Measurements from ENCODE around the gene ITGAX.
"Not testable (repeated sequence)": the region's sequence is repeated elsewhere in the genome, so short reads cannot be mapped to it uniquely, and the experiment has no call there.

ITGAX gene

DNA sequence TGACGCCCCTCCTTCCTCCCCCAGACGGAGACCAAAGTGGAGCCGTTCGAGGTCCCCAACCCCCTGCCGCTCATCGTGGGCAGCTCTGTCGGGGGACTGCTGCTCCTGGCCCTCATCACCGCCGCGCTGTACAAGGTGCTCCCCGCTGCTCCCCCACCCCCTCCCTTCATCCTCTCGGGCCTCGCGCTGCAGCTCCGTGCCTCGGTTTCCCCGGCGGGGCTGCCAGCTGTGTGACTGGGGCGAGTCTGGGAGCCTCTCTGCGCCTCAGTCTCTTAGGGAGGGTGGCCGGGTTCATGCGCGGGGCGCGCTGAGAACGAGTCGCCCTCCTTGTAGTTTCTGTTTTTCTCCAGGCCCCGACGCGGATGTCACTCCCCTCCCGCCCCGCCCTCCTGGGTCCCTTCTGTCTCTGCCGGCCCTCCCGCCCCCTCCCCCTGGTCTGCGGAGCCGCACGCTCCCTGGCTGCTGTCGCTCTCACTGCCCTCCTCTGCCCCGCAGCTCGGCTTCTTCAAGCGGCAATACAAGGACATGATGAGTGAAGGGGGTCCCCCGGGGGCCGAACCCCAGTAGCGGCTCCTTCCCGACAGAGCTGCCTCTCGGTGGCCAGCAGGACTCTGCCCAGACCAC is 23.7 kb upstream of the ITGAX start:
- H3K27ac ChIP-seq (ENCODE audit: low read length), result no peak overlapping the region
- no peaks in the 10 kb centered on the region for H3K36me3 ChIP-seq (ENCODE audit: control insufficient read depth in 1 of 2, insufficient read depth in 2 of 2, low read length in 2 of 2)
- H3K9me3 ChIP-seq (ENCODE audit: control insufficient read depth in 1 of 2, low read length in 2 of 2), result peaks cover 0 to 5% of the 10 kb centered on the region in 2 donors
- peak overlapping the region in 1 of 2 donors; percentile 47 for H3K4me3 ChIP-seq (ENCODE audit: low read depth in 1 of 2, low read length in 2 of 2)
- H3K27me3 ChIP-seq (ENCODE audit: low read depth, low read length), result peaks cover 15% of the 10 kb centered on the region
- peaks cover 0 to 3% of the 10 kb centered on the region in 2 donors for H3K4me1 ChIP-seq (ENCODE audit: control insufficient read depth in 1 of 2, insufficient read depth in 2 of 2, low read length in 2 of 2)

DNA sequence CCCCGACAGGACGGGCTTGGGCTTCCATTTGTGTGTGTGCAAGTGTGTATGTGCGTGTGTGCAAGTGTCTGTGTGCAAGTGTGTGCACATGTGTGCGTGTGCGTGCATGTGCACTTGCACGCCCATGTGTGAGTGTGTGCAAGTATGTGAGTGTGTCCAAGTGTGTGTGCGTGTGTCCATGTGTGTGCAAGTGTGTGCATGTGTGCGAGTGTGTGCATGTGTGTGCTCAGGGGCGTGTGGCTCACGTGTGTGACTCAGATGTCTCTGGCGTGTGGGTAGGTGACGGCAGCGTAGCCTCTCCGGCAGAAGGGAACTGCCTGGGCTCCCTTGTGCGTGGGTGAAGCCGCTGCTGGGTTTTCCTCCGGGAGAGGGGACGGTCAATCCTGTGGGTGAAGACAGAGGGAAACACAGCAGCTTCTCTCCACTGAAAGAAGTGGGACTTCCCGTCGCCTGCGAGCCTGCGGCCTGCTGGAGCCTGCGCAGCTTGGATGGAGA is 23.1 kb upstream of the ITGAX start:
- H3K4me1 ChIP-seq (ENCODE audit: control insufficient read depth in 1 of 2, insufficient read depth in 2 of 2, low read length in 2 of 2), result peaks cover 0 to 3% of the 10 kb centered on the region in 2 donors
- no peak overlapping the region for H3K27ac ChIP-seq (ENCODE audit: low read length)
- peak overlapping the region in 1 of 2 donors; percentile 47 for H3K4me3 ChIP-seq (ENCODE audit: low read depth in 1 of 2, low read length in 2 of 2)
- no peaks in the 10 kb centered on the region for H3K36me3 ChIP-seq (ENCODE audit: control insufficient read depth in 1 of 2, insufficient read depth in 2 of 2, low read length in 2 of 2)
- H3K9me3 ChIP-seq (ENCODE audit: control insufficient read depth in 1 of 2, low read length in 2 of 2), result peaks cover 0 to 5% of the 10 kb centered on the region in 2 donors
- peaks cover 15% of the 10 kb centered on the region for H3K27me3 ChIP-seq (ENCODE audit: low read depth, low read length)

DNA sequence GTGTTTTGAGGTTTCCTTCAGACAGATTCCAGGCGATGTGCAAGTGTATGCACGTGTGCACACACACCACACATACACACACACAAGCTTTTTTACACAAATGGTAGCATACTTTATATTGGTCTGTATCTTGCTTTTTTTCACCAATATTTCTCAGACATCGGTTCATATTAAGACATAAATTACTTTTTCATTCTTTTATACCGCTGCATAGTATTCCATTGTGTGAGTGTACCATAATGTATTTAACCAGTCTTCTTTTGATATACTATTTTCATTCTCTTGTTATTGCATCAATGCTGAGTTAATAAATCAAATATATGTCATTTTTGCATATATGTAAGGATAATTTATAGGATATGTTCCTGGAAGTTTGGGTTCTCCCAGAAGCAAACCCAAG is 22.4 kb upstream of the ITGAX start:
- Histone ChIP-seq H3K36me3 (ENCODE audit: control insufficient read depth in 1 of 2, insufficient read depth in 2 of 2, low read length in 2 of 2) (no peaks in the 10 kb centered on the region), H3K9me3 (ENCODE audit: control insufficient read depth in 1 of 2, low read length in 2 of 2) (peaks cover 0 to 5% of the 10 kb centered on the region in 2 donors), H3K4me3 (ENCODE audit: low read depth in 1 of 2, low read length in 2 of 2) (no peak overlapping the region), H3K4me1 (ENCODE audit: control insufficient read depth in 1 of 2, insufficient read depth in 2 of 2, low read length in 2 of 2) (peaks cover 0 to 3% of the 10 kb centered on the region in 2 donors), H3K27me3 (ENCODE audit: low read depth, low read length) (peaks cover 15% of the 10 kb centered on the region), H3K27ac (ENCODE audit: low read length) (no peak overlapping the region)

DNA sequence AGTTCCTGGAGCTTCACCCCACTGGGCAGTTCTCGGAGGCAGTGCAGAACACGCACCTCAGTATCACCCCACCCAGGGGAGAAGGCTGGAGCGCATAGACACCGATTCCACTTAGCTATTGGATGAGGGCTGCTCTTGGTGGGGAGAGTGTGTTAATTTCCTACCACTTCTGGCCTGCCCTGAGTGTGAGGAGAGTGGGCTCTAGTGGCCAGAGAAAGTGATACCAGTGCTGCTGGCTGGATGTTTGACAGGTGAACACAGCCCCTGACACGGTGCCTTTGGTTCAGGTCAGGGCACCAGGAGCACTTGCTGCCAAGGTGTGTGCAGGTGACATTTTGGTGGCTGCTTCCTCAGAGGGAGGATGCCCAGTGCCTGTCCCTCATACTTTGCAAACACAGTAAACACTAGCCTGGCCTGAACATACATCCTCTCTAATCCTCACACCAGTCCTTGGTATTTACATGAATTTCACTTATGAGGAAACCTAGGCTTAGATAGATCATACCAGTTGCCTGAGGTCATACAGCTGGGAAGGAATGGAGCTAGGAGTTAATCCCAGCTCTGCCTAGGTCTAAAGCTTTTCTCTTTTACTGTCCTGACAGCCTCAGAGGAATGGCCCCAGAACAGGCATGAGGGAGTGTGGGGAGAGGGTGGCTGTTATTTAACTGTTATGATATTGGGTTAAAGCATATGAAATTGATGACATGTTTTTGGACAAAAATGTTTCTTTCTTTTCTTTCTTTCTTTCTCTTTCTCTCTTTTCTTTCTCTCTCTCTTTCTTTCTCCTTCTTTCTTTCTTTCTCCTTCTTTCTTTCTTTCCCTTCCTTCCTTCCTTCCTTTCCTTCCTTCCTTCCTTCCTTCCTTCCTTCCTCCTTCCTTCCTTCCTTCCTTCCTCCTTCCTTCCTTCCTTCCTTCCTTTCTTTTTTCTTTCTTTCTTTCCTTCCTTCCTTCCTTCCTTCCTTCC is 21.0 kb upstream of the ITGAX start:
- H3K27me3 ChIP-seq (ENCODE audit: low read depth, low read length), result peaks cover 15% of the 10 kb centered on the region
- H3K36me3 ChIP-seq (ENCODE audit: control insufficient read depth in 1 of 2, insufficient read depth in 2 of 2, low read length in 2 of 2), result no peaks in the 10 kb centered on the region
- H3K27ac ChIP-seq (ENCODE audit: low read length), result no peak overlapping the region
- peaks cover 0 to 3% of the 10 kb centered on the region in 2 donors for H3K4me1 ChIP-seq (ENCODE audit: control insufficient read depth in 1 of 2, insufficient read depth in 2 of 2, low read length in 2 of 2)
- no peak overlapping the region for H3K4me3 ChIP-seq (ENCODE audit: low read depth in 1 of 2, low read length in 2 of 2)
- peaks cover 0 to 5% of the 10 kb centered on the region in 2 donors for H3K9me3 ChIP-seq (ENCODE audit: control insufficient read depth in 1 of 2, low read length in 2 of 2)

DNA sequence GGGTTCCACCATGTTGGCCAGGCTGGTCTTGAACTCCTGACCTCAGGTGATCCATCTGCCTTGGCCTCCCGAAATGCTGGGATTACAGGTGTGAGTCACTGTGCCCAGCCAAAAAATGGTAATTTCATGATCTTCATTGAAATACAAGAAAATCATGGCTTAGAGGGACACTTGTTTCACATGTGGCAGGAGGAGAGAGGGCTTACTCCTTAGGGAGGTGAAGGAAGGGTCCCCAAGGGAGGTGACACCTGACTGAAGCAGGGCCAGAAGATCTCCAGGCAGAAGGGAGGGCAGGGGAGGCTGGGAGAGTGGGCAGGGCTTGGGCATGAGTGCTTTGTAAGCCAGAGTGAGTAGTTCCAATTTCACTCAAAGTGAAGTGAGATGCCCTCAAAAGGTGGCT is 20.0 kb upstream of the ITGAX start:
- no peak overlapping the region for H3K27ac ChIP-seq (ENCODE audit: low read length)
- H3K36me3 ChIP-seq (ENCODE audit: control insufficient read depth in 1 of 2, insufficient read depth in 2 of 2, low read length in 2 of 2), result no peaks in the 10 kb centered on the region
- peaks cover 0 to 5% of the 10 kb centered on the region in 2 donors for H3K9me3 ChIP-seq (ENCODE audit: control insufficient read depth in 1 of 2, low read length in 2 of 2)
- no peak overlapping the region for H3K4me3 ChIP-seq (ENCODE audit: low read depth in 1 of 2, low read length in 2 of 2)
- peaks cover 0 to 3% of the 10 kb centered on the region in 2 donors for H3K4me1 ChIP-seq (ENCODE audit: control insufficient read depth in 1 of 2, insufficient read depth in 2 of 2, low read length in 2 of 2)
- H3K27me3 ChIP-seq (ENCODE audit: low read depth, low read length), result peaks cover 15% of the 10 kb centered on the region

DNA sequence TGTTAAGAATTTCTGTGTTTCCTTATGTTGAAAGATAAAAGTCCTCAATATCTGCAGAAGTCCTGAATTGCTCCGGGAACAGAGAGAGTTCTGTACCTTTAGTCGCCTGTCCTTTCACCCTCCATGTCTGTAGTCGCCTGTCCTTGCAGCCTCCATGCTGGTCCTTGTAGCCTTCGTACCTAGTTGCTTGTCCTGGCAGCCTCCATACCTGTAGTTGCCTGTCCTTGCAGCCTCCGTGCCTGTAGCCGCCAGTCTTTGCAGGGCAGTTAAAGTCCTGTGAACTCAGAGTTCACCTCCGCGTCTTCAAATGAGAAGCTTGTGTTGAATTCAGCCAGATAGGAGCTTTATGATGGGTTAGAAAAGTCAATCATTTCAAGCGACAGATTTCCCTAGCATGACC is 19.5 kb upstream of the ITGAX start:
- H3K27ac ChIP-seq (ENCODE audit: low read length), result no peak overlapping the region
- peaks cover 0 to 5% of the 10 kb centered on the region in 2 donors for H3K9me3 ChIP-seq (ENCODE audit: control insufficient read depth in 1 of 2, low read length in 2 of 2)
- H3K4me1 ChIP-seq (ENCODE audit: control insufficient read depth in 1 of 2, insufficient read depth in 2 of 2, low read length in 2 of 2), result peaks cover 0 to 3% of the 10 kb centered on the region in 2 donors
- H3K36me3 ChIP-seq (ENCODE audit: control insufficient read depth in 1 of 2, insufficient read depth in 2 of 2, low read length in 2 of 2), result no peaks in the 10 kb centered on the region
- no peak overlapping the region for H3K4me3 ChIP-seq (ENCODE audit: low read depth in 1 of 2, low read length in 2 of 2)
- H3K27me3 ChIP-seq (ENCODE audit: low read depth, low read length), result peaks cover 14% of the 10 kb centered on the region

DNA sequence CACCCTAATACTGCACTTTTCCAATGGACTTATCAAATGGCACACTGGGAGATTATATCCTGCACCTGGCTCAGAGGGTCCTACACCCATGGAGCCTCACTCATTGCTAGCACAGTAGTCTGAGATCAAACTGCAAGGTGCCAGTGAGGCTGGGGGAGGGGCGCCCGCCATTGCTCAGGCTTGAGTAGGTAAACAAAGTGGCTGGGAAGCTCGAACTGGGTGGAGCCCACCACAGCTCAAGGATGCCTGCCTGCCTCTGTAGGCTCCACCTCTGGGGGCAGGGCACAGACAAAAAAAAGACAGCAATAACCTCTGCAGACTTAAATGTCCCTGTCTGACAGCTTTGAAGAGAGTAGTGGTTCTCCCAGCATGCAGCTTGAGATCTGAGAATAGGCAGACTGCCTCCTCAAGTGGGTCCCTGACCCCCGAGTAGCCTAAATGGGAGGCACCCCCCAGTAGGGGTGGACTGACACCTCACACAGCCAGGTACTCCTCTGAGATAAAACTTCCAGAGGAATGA is 16.8 kb upstream of the ITGAX start:
- H3K4me3 ChIP-seq (ENCODE audit: low read depth in 1 of 2, low read length in 2 of 2); H3K9me3 ChIP-seq (ENCODE audit: control insufficient read depth in 1 of 2, low read length in 2 of 2); H3K27ac ChIP-seq (ENCODE audit: low read length); H3K27me3 ChIP-seq (ENCODE audit: low read depth, low read length); H3K36me3 ChIP-seq (ENCODE audit: control insufficient read depth in 1 of 2, insufficient read depth in 2 of 2, low read length in 2 of 2); H3K4me1 ChIP-seq (ENCODE audit: control insufficient read depth in 1 of 2, insufficient read depth in 2 of 2, low read length in 2 of 2): not testable (repeated sequence)

DNA sequence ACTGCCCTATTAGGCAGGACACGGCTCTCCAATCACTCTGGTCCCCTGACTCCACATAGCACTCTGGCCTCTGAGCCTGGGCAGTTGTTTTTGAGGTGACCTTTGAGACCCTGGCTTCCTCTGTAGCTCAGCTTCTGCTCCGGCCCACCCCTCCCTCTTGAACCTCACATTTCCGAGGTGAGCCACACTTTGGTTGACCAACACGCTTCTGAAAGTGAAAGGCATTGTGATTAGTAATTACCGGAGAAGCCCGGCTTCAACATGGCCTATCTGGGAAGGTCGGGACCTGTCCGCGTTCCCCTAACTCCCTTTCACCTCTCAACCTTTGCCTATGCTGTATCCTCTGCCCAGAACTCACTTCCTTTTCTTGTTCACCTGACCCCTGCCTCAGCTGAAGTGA is 10.3 kb upstream of the ITGAX start:
- Histone ChIP-seq H3K27me3 (ENCODE audit: low read depth, low read length) (no peaks in the 10 kb centered on the region), H3K4me1 (ENCODE audit: control insufficient read depth in 1 of 2, insufficient read depth in 2 of 2, low read length in 2 of 2) (no peaks in the 10 kb centered on the region), H3K4me3 (ENCODE audit: low read depth in 1 of 2, low read length in 2 of 2) (no peak overlapping the region), H3K9me3 (ENCODE audit: control insufficient read depth in 1 of 2, low read length in 2 of 2) (no peaks in the 10 kb centered on the region), H3K27ac (ENCODE audit: low read length) (no peak overlapping the region), H3K36me3 (ENCODE audit: control insufficient read depth in 1 of 2, insufficient read depth in 2 of 2, low read length in 2 of 2) (no peaks in the 10 kb centered on the region)

DNA sequence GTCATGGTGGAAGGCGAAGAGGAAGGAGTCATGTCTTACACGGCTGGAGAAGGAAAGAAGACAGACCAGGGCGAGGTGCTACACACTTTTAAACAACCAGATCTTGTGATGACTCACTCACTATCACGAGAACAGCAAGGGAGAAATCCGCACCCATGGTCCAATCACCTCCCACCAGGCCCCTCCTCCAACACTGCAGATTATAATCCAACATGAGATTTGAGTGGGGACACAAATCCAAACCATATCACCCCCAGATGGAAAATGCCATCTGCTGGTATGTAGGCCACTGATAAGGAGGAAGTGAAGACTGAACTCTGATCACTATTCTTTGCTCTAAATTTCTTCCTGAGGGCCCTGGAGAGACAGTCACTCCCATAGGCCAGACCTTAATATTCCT is 7.5 kb upstream of the ITGAX start:
- H3K9me3 ChIP-seq (ENCODE audit: control insufficient read depth in 1 of 2, low read length in 2 of 2), result no peaks in the 10 kb centered on the region
- no peak overlapping the region for H3K27ac ChIP-seq (ENCODE audit: low read length)
- no peaks in the 10 kb centered on the region for H3K27me3 ChIP-seq (ENCODE audit: low read depth, low read length)
- no peak overlapping the region for H3K4me3 ChIP-seq (ENCODE audit: low read depth in 1 of 2, low read length in 2 of 2)
- H3K36me3 ChIP-seq (ENCODE audit: control insufficient read depth in 1 of 2, insufficient read depth in 2 of 2, low read length in 2 of 2), result no peaks in the 10 kb centered on the region
- no peaks in the 10 kb centered on the region for H3K4me1 ChIP-seq (ENCODE audit: control insufficient read depth in 1 of 2, insufficient read depth in 2 of 2, low read length in 2 of 2)

DNA sequence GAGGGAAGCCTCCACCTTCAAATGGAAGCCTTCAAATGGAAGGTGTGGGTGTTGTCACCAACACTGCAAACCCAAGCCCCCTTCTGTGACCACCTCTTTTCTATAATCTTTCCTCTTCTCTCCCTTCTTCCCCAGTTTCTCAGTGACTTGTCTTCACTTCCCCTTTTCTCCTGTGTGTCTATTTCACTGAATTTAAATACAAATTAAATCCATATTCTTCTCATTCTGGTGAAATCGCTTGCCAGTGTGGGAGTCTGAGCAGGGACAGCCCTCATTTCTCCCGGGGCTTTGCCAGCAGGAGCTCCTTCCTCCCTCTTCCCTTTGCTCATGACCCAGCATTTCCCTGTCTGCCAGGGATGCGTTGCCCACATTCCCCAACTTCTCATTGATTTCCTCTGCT is 6.4 kb upstream of the ITGAX start:
- H3K27ac ChIP-seq (ENCODE audit: low read length), result no peak overlapping the region
- no peaks in the 10 kb centered on the region for H3K27me3 ChIP-seq (ENCODE audit: low read depth, low read length)
- no peaks in the 10 kb centered on the region for H3K9me3 ChIP-seq (ENCODE audit: control insufficient read depth in 1 of 2, low read length in 2 of 2)
- H3K4me3 ChIP-seq (ENCODE audit: low read depth in 1 of 2, low read length in 2 of 2), result no peak overlapping the region
- H3K36me3 ChIP-seq (ENCODE audit: control insufficient read depth in 1 of 2, insufficient read depth in 2 of 2, low read length in 2 of 2), result no peaks in the 10 kb centered on the region
- no peaks in the 10 kb centered on the region for H3K4me1 ChIP-seq (ENCODE audit: control insufficient read depth in 1 of 2, insufficient read depth in 2 of 2, low read length in 2 of 2)

DNA sequence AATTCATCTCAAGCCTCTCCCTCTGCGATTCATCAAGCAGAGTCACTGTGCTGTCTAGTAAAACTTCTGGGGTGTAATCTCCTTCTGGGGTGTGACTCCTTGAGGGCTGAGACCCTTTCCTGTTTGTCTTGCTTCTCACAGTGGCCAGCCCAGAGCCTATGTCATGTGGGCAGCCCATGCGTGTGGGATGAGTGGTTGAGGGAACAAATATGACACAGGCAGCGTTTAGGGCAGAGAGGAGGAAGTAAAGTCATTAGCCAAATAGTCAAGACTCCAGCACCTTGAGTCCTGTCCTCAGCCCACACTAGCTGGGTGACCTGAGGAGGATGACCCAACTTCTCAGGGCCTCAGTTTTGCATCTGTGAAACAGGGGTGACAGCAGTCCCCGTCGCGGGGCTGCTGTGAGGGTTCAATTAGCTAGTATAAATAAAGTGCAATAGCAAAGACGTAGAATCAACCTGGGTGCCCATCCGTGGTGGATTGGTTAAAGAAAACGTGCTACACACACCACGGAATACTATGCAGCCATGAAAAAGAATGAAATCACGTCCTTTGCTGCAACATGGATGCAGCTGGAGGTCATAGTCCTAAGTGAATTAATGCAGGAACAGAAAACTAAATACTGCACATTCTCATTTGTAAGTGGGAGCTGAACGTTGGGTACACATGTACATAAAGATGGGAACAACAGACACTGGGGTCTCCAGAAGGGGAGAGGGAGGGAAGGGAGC is 4.5 kb upstream of the ITGAX start:
- Histone ChIP-seq H3K4me3 (ENCODE audit: low read depth in 1 of 2, low read length in 2 of 2) (no peak overlapping the region), H3K4me1 (ENCODE audit: control insufficient read depth in 1 of 2, insufficient read depth in 2 of 2, low read length in 2 of 2) (no peaks in the 10 kb centered on the region), H3K9me3 (ENCODE audit: control insufficient read depth in 1 of 2, low read length in 2 of 2) (no peaks in the 10 kb centered on the region), H3K36me3 (ENCODE audit: control insufficient read depth in 1 of 2, insufficient read depth in 2 of 2, low read length in 2 of 2) (no peaks in the 10 kb centered on the region), H3K27me3 (ENCODE audit: low read depth, low read length) (no peaks in the 10 kb centered on the region), H3K27ac (ENCODE audit: low read length) (no peak overlapping the region)

Measured in muscle layer of duodenum (tissue), 2 donors.